HEK293 (cell line): ENCODE data around the gene ZNF302.

Experiments used
- GLIS1 ChIP-seq: fragments of 450-650 bp; formaldehyde crosslinking; IDR thresholded peaks from 2 replicates; pipeline ENCODE4 v1.5.1; 2016; ENCODE audit warnings: missing biosample characterization, missing genetic modification characterization
- KLF1 ChIP-seq: fragments of 450-650 bp; formaldehyde crosslinking; IDR thresholded peaks from 2 replicates; pipeline ENCODE4 v1.5.1; 2016; ENCODE audit warnings: missing biosample characterization, missing genetic modification characterization
- KLF16 ChIP-seq: fragments of 450-650 bp; formaldehyde crosslinking; IDR thresholded peaks from 2 replicates; pipeline ENCODE4 v1.5.1; 2017; ENCODE audit warnings: missing biosample characterization, missing genetic modification characterization
- OSR2 ChIP-seq: fragments of 450-650 bp; formaldehyde crosslinking; IDR thresholded peaks from 2 replicates; pipeline ENCODE4 v1.5.1; 2016; ENCODE audit warnings: missing biosample characterization, missing genetic modification characterization
- SCRT1 ChIP-seq: fragments of 450-650 bp; formaldehyde crosslinking; IDR thresholded peaks from 2 replicates; pipeline ENCODE4 v1.5.1; 2016; ENCODE audit warnings: missing biosample characterization, missing genetic modification characterization, borderline replicate concordance
- SP2 ChIP-seq: fragments of 450-650 bp; formaldehyde crosslinking; IDR thresholded peaks from 2 replicates; pipeline ENCODE4 v1.5.1; 2016; ENCODE audit warnings: missing biosample characterization, missing genetic modification characterization
- TRIM28 ChIP-seq: IDR thresholded peaks from 2 replicates; pipeline ENCODE4 v1.6.1; 2011; ENCODE audit warnings: low read length, control low read depth, borderline replicate concordance
- ZBTB1 ChIP-seq: fragments of 450-650 bp; formaldehyde crosslinking; IDR thresholded peaks from 2 replicates; pipeline ENCODE4 v1.5.1; 2016; ENCODE audit warnings: missing biosample characterization, missing genetic modification characterization
- ZBTB6 ChIP-seq: fragments of 450-650 bp; formaldehyde crosslinking; IDR thresholded peaks from 2 replicates; pipeline ENCODE4 v1.5.1; 2017; ENCODE audit warnings: missing biosample characterization, missing genetic modification characterization
- ZBTB8A ChIP-seq: fragments of 450-650 bp; formaldehyde crosslinking; IDR thresholded peaks from 2 replicates; pipeline ENCODE4 v1.5.1; 2016; ENCODE audit warnings: missing biosample characterization, missing genetic modification characterization
- ZNF121 ChIP-seq: fragments of 450-650 bp; formaldehyde crosslinking; IDR thresholded peaks from 2 replicates; pipeline ENCODE4 v1.5.1; 2016; ENCODE audit warnings: missing biosample characterization, missing genetic modification characterization
- ZNF19 ChIP-seq: fragments of 450-650 bp; formaldehyde crosslinking; IDR thresholded peaks from 2 replicates; pipeline ENCODE4; 2016; ENCODE audit warnings: missing biosample characterization, missing genetic modification characterization, low read depth
- ZNF214 ChIP-seq: fragments of 450-650 bp; formaldehyde crosslinking; IDR thresholded peaks from 2 replicates; pipeline ENCODE4 v1.5.1; 2017; ENCODE audit warnings: missing biosample characterization, mild to moderate bottlenecking, missing genetic modification characterization, borderline replicate concordance
- ZNF26 ChIP-seq: fragments of 450-650 bp; formaldehyde crosslinking; IDR thresholded peaks from 2 replicates; pipeline ENCODE4 v1.5.1; 2016; ENCODE audit warnings: missing biosample characterization, missing genetic modification characterization
- ZNF266 ChIP-seq: fragments of 450-650 bp; formaldehyde crosslinking; IDR thresholded peaks from 2 replicates; pipeline ENCODE4 v1.5.1; 2016; ENCODE audit warnings: missing biosample characterization, missing genetic modification characterization, low read depth
- ZNF274 ChIP-seq, 2 experiments: fragments of 200-500 bp in 1 of 2; fragments of 450-650 bp in 1 of 2; sonication (Bioruptor generic) in 1 of 2; formaldehyde crosslinking in 1 of 2; IDR thresholded peaks; 2 replicates each; pipeline versions ENCODE4 v1.5.1 to v1.6.1; 2014 to 2016; ENCODE audit warnings: borderline replicate concordance in 1 of 2, inconsistent platforms in 1 of 2, low read length in 1 of 2, missing biosample characterization in 1 of 2, missing genetic modification characterization in 1 of 2
- ZNF302 ChIP-seq: fragments of 450-650 bp; formaldehyde crosslinking; IDR thresholded peaks from 2 replicates; pipeline ENCODE4 v1.5.1; 2016; ENCODE audit warnings: missing biosample characterization, missing genetic modification characterization, low read depth
- ZNF37A ChIP-seq: fragments of 450-650 bp; IDR thresholded peaks from 2 replicates; pipeline ENCODE4 v1.5.1; 2018; ENCODE audit warnings: missing biosample characterization, missing genetic modification characterization
- ZNF510 ChIP-seq: fragments of 450-650 bp; formaldehyde crosslinking; IDR thresholded peaks from 2 replicates; pipeline ENCODE4 v1.5.1; 2018; ENCODE audit warnings: mild to moderate bottlenecking, missing genetic modification characterization, missing biosample characterization; ENCODE audit not compliant: insufficient replicate concordance
- ZNF513 ChIP-seq: fragments of 450-650 bp; IDR thresholded peaks from 2 replicates; pipeline ENCODE4 v1.5.1; 2018; ENCODE audit warnings: missing biosample characterization, missing genetic modification characterization
- ZNF514 ChIP-seq: fragments of 450-650 bp; formaldehyde crosslinking; IDR thresholded peaks from 2 replicates; pipeline ENCODE4 v1.5.1; 2016; ENCODE audit warnings: missing biosample characterization, missing genetic modification characterization
- ZNF549 ChIP-seq: fragments of 450-650 bp; IDR thresholded peaks from 2 replicates; pipeline ENCODE4 v1.5.1; 2018; ENCODE audit warnings: missing biosample characterization, missing genetic modification characterization, mild to moderate bottlenecking, inconsistent platforms, moderate library complexity
- ZNF560 ChIP-seq: fragments of 450-650 bp; formaldehyde crosslinking; IDR thresholded peaks from 2 replicates; pipeline ENCODE4 v1.5.1; 2017; ENCODE audit warnings: missing biosample characterization, missing genetic modification characterization, borderline replicate concordance
- ZNF585B ChIP-seq: fragments of 450-650 bp; formaldehyde crosslinking; IDR thresholded peaks from 2 replicates; pipeline ENCODE4 v1.5.1; 2016; ENCODE audit warnings: missing biosample characterization, missing genetic modification characterization
- ZNF621 ChIP-seq: fragments of 450-650 bp; formaldehyde crosslinking; IDR thresholded peaks from 2 replicates; pipeline ENCODE4 v1.5.1; 2017; ENCODE audit warnings: missing biosample characterization, missing genetic modification characterization
- ZNF707 ChIP-seq: fragments of 450-650 bp; formaldehyde crosslinking; IDR thresholded peaks from 2 replicates; pipeline ENCODE4 v1.5.1; 2016; ENCODE audit warnings: missing biosample characterization, missing genetic modification characterization
- ZNF791 ChIP-seq: fragments of 450-650 bp; formaldehyde crosslinking; IDR thresholded peaks from 2 replicates; pipeline ENCODE4 v1.5.1; 2016; ENCODE audit warnings: missing biosample characterization, missing genetic modification characterization
- ZNF843 ChIP-seq: fragments of 450-650 bp; formaldehyde crosslinking; IDR thresholded peaks from 2 replicates; pipeline ENCODE4 v1.5.1; 2016; ENCODE audit warnings: missing biosample characterization, missing genetic modification characterization
- ZSCAN16 ChIP-seq: fragments of 450-650 bp; formaldehyde crosslinking; IDR thresholded peaks from 2 replicates; pipeline ENCODE4 v1.5.1; 2016; ENCODE audit warnings: missing biosample characterization, missing genetic modification characterization
- ZSCAN30 ChIP-seq: fragments of 450-650 bp; IDR thresholded peaks from 2 replicates; pipeline ENCODE4 v1.5.1; 2018; ENCODE audit warnings: missing biosample characterization, mild to moderate bottlenecking, missing genetic modification characterization, moderate library complexity
- ZSCAN4 ChIP-seq: fragments of 450-650 bp; formaldehyde crosslinking; IDR thresholded peaks from 2 replicates; pipeline ENCODE4 v1.5.1; 2017; ENCODE audit warnings: missing biosample characterization, missing genetic modification characterization
- ZXDB ChIP-seq: fragments of 450-650 bp; formaldehyde crosslinking; IDR thresholded peaks from 2 replicates; pipeline ENCODE4 v1.5.1; 2016; ENCODE audit warnings: missing biosample characterization, missing genetic modification characterization
- TF ChIP-seq, protein P1 (sequence below): fragments of 450-650 bp; formaldehyde crosslinking; IDR thresholded peaks from 2 replicates; pipeline ENCODE4 v1.5.1; 2016; ENCODE audit warnings: missing biosample characterization, missing genetic modification characterization

Gene ZNF302

DNA sequence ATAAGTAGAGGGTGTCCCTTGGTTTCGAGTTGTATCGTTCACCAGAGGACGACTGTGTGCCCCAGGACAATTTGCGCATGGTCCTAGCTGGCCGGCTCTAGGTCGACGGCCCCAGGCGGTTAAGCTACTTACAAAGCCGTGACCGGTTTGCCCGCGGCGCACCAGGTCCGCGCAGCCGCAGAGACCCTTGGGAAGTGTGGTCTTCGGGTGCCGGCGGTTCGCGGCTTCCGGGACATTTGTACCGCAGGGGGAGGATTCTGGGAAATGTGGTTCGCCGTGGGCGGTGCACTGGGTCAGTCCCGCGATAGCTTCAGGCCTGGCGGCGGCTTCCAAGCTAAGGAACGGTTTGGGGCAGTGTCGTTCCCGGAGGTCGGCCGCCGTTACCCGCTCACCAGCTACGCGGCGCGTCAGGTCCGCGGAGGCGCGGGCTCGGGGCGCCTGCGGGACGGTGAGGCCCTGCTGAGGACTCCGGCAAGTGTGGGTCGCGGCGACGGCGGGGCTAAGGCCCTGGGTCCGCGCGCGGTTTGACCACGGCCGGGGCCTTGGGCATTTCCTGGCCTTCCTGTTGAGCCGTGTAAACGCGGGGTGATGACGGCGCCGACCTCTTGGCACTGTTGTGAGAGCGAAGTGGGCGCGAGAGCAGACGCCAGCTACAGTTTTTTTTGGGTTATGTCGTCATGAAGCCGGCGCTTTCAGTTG lies at the start of gene ZNF302 (continued):
- TF ChIP-seq, protein P1, sequence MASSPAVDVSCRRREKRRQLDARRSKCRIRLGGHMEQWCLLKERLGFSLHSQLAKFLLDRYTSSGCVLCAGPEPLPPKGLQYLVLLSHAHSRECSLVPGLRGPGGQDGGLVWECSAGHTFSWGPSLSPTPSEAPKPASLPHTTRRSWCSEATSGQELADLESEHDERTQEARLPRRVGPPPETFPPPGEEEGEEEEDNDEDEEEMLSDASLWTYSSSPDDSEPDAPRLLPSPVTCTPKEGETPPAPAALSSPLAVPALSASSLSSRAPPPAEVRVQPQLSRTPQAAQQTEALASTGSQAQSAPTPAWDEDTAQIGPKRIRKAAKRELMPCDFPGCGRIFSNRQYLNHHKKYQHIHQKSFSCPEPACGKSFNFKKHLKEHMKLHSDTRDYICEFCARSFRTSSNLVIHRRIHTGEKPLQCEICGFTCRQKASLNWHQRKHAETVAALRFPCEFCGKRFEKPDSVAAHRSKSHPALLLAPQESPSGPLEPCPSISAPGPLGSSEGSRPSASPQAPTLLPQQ = peak; percentile 62
- TF ChIP-seq GLIS1 (tag by site-specific recombination) (peak; percentile 67), ZNF121 (tag by site-specific recombination) (peak; percentile 68), ZNF513 (tag by site-specific recombination) (no peak), ZBTB6 (tag by site-specific recombination) (peak; percentile 9), ZNF791 (tag by site-specific recombination) (no peak), ZNF707 (tag by site-specific recombination) (no peak), OSR2 (tag by site-specific recombination) (no peak), ZNF26 (tag by site-specific recombination) (no peak), ZSCAN4 (tag by site-specific recombination) (no peak), ZSCAN16 (tag by site-specific recombination) (peak; percentile 67; the same call in 1 of the 2 replicates), ZNF37A (no peak), ZBTB8A (tag by site-specific recombination) (peak; percentile 14; the same call in 1 of the 2 replicates), SP2 (tag by site-specific recombination) (peak; percentile 84), TRIM28 (no peak), ZNF549 (tag by site-specific recombination) (no peak), ZNF19 (tag by site-specific recombination) (no peak), ZSCAN30 (peak; percentile 75), KLF1 (tag by site-specific recombination) (peak; percentile 14), ZNF621 (tag by site-specific recombination) (no peak), ZNF560 (tag by site-specific recombination) (no peak), KLF16 (tag by site-specific recombination) (peak; percentile 75), ZNF514 (tag by site-specific recombination) (no peak), ZXDB (peak; percentile 90; the same call in 1 of the 2 replicates), ZNF843 (no peak; the same call in 1 of the 2 replicates), ZNF585B (tag by site-specific recombination) (0 out of 2 replicates have a peak, but pooled peaks have one; percentile 3), ZNF274 (IDR thresholded peaks at IDR 0.05; ENCODE audit: low read length) (no peak), ZNF274 (tag by site-specific recombination; IDR thresholded peaks at IDR 0.05; ENCODE audit: borderline replicate concordance) (no peak), ZNF302 (tag by site-specific recombination) (0 out of 2 replicates have a peak, but pooled peaks have one; percentile 31), SCRT1 (tag by site-specific recombination) (no peak), ZBTB1 (tag by site-specific recombination) (peak; percentile 71; the same call in 1 of the 2 replicates), ZNF214 (tag by site-specific recombination) (no peak), ZNF510 (tag by site-specific recombination) (no peak), ZNF266 (tag by site-specific recombination) (no peak)
